Activated naive CD4-positive, alpha-beta T cell treated with anti-CD3 and anti-CD28 coated beads, Interleukin-2, amount 50 U/mL, for 24 hours (primary cell): ENCODE measurements around the gene POLR2B.

ENCODE experiments used
- H3K27ac Mint-ChIP-seq: one replicate; pipeline ENCODE4 v1.8.0; 2021; ENCODE audit warnings: mild to moderate bottlenecking, mixed read lengths
- H3K27me3 Mint-ChIP-seq: one replicate; pipeline ENCODE4 v1.8.0; 2021; ENCODE audit warnings: mixed read lengths
- H3K36me3 Mint-ChIP-seq: one replicate; pipeline ENCODE4 v1.8.0; 2021; ENCODE audit warnings: mixed read lengths
- H3K4me1 Mint-ChIP-seq: one replicate; pipeline ENCODE4 v1.8.0; 2021; ENCODE audit warnings: mixed read lengths
- H3K4me3 Mint-ChIP-seq: one replicate; pipeline ENCODE4 v1.8.0; 2021; ENCODE audit warnings: mild to moderate bottlenecking, mixed read lengths
- H3K9me3 Mint-ChIP-seq: one replicate; pipeline ENCODE4 v1.8.0; 2021; ENCODE audit warnings: mixed read lengths

Gene POLR2B

DNA sequence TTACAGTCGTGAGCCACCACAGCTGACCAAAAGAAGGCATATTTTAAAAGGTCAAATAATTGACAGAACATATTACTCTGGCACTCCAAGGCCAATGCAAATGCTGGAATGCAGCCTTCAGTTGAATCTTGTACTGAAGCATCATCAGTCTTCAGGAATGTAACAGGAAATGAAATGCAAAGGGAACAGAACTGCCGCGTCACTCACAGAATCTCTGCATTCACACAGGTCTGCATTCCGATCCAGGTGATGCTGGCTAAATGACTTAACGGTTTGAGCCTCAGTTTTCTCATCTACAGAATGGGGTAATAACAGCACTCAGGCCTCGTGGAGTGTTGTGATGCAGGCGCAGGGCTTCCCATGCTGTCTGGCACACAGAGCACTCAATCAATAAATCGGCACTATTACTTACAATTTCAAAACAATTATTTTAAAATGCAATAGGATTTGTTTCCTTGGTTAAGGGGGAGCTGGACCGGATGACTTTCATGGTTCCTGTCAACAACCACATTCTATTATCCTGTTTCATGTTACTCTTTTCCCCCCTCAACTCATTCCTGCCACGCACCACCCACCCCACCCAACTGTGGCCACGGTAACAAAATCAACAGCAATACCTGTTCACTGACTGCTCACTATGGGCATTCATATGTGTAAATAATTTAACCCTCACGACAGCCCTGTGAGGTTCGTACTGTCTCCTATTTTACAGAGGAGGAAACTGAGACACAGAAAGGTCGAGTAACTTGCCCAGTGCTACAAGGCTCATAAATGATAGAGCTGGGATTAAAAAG, 99.1 kb downstream of the POLR2B start:
- Mint-ChIP-seq H3K36me3 (no peaks in the 10 kb centered on the region), H3K4me1 (no peaks in the 10 kb centered on the region), H3K27me3 (peaks cover 12% of the 10 kb centered on the region), H3K4me3 (no peak overlapping the region), H3K27ac (no peak overlapping the region), H3K9me3 (no peaks in the 10 kb centered on the region)

GRCh38 chr4:57078685-57079521, 100.2 kb downstream of the POLR2B start:
- no peaks in the 10 kb centered on the region for H3K4me1 Mint-ChIP-seq
- peaks cover 12% of the 10 kb centered on the region for H3K27me3 Mint-ChIP-seq
- H3K4me3 Mint-ChIP-seq: no peak overlapping the region
- H3K9me3 Mint-ChIP-seq: no peaks in the 10 kb centered on the region
- H3K27ac Mint-ChIP-seq: no peak overlapping the region
- H3K36me3 Mint-ChIP-seq: no peaks in the 10 kb centered on the region
